K562 (cell line): Measurements from ENCODE around the gene JAKMIP1. TPM values are rescaled to one million over a fixed set of nuclear protein-coding genes. Genes with fewer than 3 reads are reported as not detected.

Experiments used
- ATAC-seq: fragments of 200-7000 bp; cut with Tn5 transposase; 3 replicates; pipeline ENCODE4 v1.9.1; 2020; ENCODE audit warnings: moderate library complexity
- BruUV-seq: library from RNA; stranded (reverse); fragments of 400-500 nt; replicated peaks from 2 replicates; lab custom pipeline; 2021; lab: Mats Ljungman, UMichigan
- CTCF ChIA-PET: fragments of 300-600 bp; formaldehyde crosslinking; extraction: SDS; loops from one replicate; lab custom pipeline; 2021; ENCODE audit warnings: low intra/inter-chr PET ratio; lab: Yijun Ruan, JAX
- POLR2A ChIA-PET: fragments of 300-600, 350-650 bp; sonication (Branson Sonifier 250); formaldehyde crosslinking; extraction: SDS; loops from one replicate; lab custom pipeline; 2021; ENCODE audit warnings: antibody characterized with exemption, inconsistent platforms; lab: Yijun Ruan, JAX
- DNase-seq, 4 experiments: peaks; one replicate each; pipeline versions ENCODE4 v3.0.0 to v3.0.0-alpha.2; 2011 to 2018; ENCODE audit warnings: low spot score in 3 of 4, mixed read lengths in 3 of 4; ENCODE audit errors: extremely low read depth in 1 of 4
- FAIRE-seq: peaks from 2 replicates; lab custom pipeline; 2011; peaks lifted over from hg19 to GRCh38; lab: Jason Lieb, UNC
- H2AFZ ChIP-seq: 2 replicates; pipeline ENCODE4 v1.6.0; 2011; ENCODE audit warnings: low read depth, low read length, control low read depth, inconsistent platforms
- H3K27ac ChIP-seq: fragments of 200-600 bp; 3 replicates; pipeline ENCODE4 v1.8.0; 2011; ENCODE audit warnings: low read depth, mild to moderate bottlenecking, control low read depth, inconsistent platforms, low read length, moderate library complexity, mixed read lengths; ENCODE audit errors: extremely low read depth
- H3K27me3 ChIP-seq, 2 experiments: fragments of 300-600 bp in 1 of 2; 2 replicates in 1 of 2; 3 replicates in 1 of 2; pipeline versions ENCODE4 v1.6.0 to v1.8.0; 2011; ENCODE audit warnings: inconsistent platforms in 2 of 2, low read length in 2 of 2, mild to moderate bottlenecking in 1 of 2, mixed read lengths in 1 of 2, moderate library complexity in 1 of 2; ENCODE audit not compliant: control insufficient read depth in 2 of 2, insufficient read depth in 2 of 2
- H3K36me3 ChIP-seq: fragments of 300-600 bp; 3 replicates; pipeline ENCODE4 v1.8.0; 2011; ENCODE audit warnings: mild to moderate bottlenecking, low read length, inconsistent platforms; ENCODE audit not compliant: control insufficient read depth, insufficient read depth
- H3K4me1 ChIP-seq, 2 experiments: fragments of 200-600 bp in 1 of 2; replicated peaks in 1 of 2; 2 replicates in 1 of 2; 3 replicates in 1 of 2; pipeline versions ENCODE4 v1.5.1 to v1.8.0; 2011; ENCODE audit warnings: inconsistent platforms in 2 of 2, low read length in 2 of 2, mild to moderate bottlenecking in 1 of 2, mixed read lengths in 1 of 2, moderate library complexity in 1 of 2; ENCODE audit not compliant: control insufficient read depth in 2 of 2, insufficient read depth in 2 of 2
- H3K4me2 ChIP-seq: 2 replicates; pipeline ENCODE4 v1.6.1; 2011; ENCODE audit warnings: low read length, control low read depth, inconsistent platforms, mixed read lengths; ENCODE audit not compliant: insufficient read depth
- H3K4me3 ChIP-seq: fragments of 200-600 bp; sonication (generic), shearing (Covaris generic); 2 replicates; pipeline ENCODE4 v1.5.1; 2016; ENCODE audit warnings: control low read depth, inconsistent platforms
- H3K79me2 ChIP-seq: fragments of 200-600 bp; 3 replicates; pipeline ENCODE4 v1.8.0; 2011; ENCODE audit warnings: low read length, inconsistent platforms; ENCODE audit not compliant: control insufficient read depth, insufficient read depth
- H3K9ac ChIP-seq, 2 experiments: 2 replicates each; pipeline versions ENCODE4 v1.6.0 to v1.6.1; 2011; ENCODE audit warnings: low read depth in 2 of 2, low read length in 2 of 2, control low read depth in 1 of 2, inconsistent platforms in 1 of 2, mild to moderate bottlenecking in 1 of 2, mixed read lengths in 1 of 2; ENCODE audit not compliant: insufficient read depth in 1 of 2
- H3K9me1 ChIP-seq: one replicate; pipeline ENCODE4 v1.6.0; 2011; ENCODE audit warnings: inconsistent platforms, mild to moderate bottlenecking, low read length, moderate library complexity; ENCODE audit not compliant: control insufficient read depth, insufficient read depth
- H3K9me3 ChIP-seq: replicated peaks from 2 replicates; pipeline ENCODE4 v1.5.1; 2011; ENCODE audit warnings: low read depth, low read length, inconsistent platforms; ENCODE audit not compliant: control insufficient read depth, insufficient read depth
- H4K20me1 ChIP-seq: replicated peaks from 2 replicates; pipeline ENCODE4 v1.6.1; 2011; ENCODE audit warnings: low read length, inconsistent platforms, mixed read lengths; ENCODE audit not compliant: control insufficient read depth, insufficient read depth
- CAMTA2 ChIP-seq: fragments of 250-450 bp; sonication (Bioruptor Pico); conservative IDR thresholded peaks from 2 replicates; pipeline ENCODE4 v1.5.1; 2022
- COPS2 ChIP-seq: fragments of 450-650 bp; conservative IDR thresholded peaks from 2 replicates; pipeline ENCODE4 v1.6.1; 2016; ENCODE audit warnings: mild to moderate bottlenecking, moderate library complexity
- JUN ChIP-seq, 2 experiments: sonication (generic) in 1 of 2; formaldehyde crosslinking in 1 of 2; IDR thresholded peaks; 2 replicates each; pipeline versions ENCODE4 v1.6.1 to v1.8.0; 2012 to 2022; ENCODE audit warnings: borderline replicate concordance in 2 of 2, mild to moderate bottlenecking in 2 of 2, improper control_type of control experiment in 1 of 2, low read depth in 1 of 2, low read length in 1 of 2, missing genetic modification reagents in 1 of 2
- KAT7 ChIP-seq: sonication (generic); formaldehyde crosslinking; IDR thresholded peaks from 2 replicates; pipeline ENCODE4 v1.8.0; 2022; ENCODE audit warnings: missing genetic modification reagents, mild to moderate bottlenecking, borderline replicate concordance
- OTX1 ChIP-seq: fragments of 450-650 bp; formaldehyde crosslinking; IDR thresholded peaks from 2 replicates; pipeline ENCODE4 v1.4.0; 2022; ENCODE audit warnings: mild to moderate bottlenecking
- POLR2AphosphoS2 ChIP-seq: IDR thresholded peaks from 2 replicates; pipeline ENCODE4 v1.6.1; 2012; ENCODE audit warnings: low read length, improper control_type of control experiment
- ZNF224 ChIP-seq: sonication (generic); formaldehyde crosslinking; IDR thresholded peaks from 2 replicates; pipeline ENCODE4 v1.8.0; 2022; ENCODE audit warnings: mild to moderate bottlenecking, missing genetic modification reagents
- ZNF764 ChIP-seq: fragments of 250-450 bp; sonication (Bioruptor Pico); IDR thresholded peaks from 2 replicates; pipeline ENCODE4 v1.4.0; 2020; ENCODE audit warnings: low read depth, mild to moderate bottlenecking, moderate library complexity
- WGBS: fragments of 100-300 bp; shearing (Covaris generic); methylation state at CpG from one replicate; pipeline ENCODE4 v1.1.6; 2016; ENCODE audit warnings: low coverage, mixed read lengths; ENCODE audit not compliant: insufficient coverage; ENCODE audit errors: missing lambda C conversion rate; 5-methylcytosine and 5-hydroxymethylcytosine counted together
- in situ Hi-C: fragments of 300-500 bp; cut with MboI; formaldehyde crosslinking; loops from 4 replicates; pipeline ENCODE4 v1.15.0; 2018; ENCODE audit warnings: inconsistent platforms, mixed read lengths
- intact Hi-C: fragments of 100-400 bp; cut with micrococcal nuclease; formaldehyde crosslinking; loops from 2 replicates; pipeline ENCODE4 v1.14.2; 2022
- polyA plus RNA-seq, 8 experiments: library from polyadenylated mRNA; depleted of rRNA in 4 of 8; stranded (reverse) in 5 of 8; unstranded in 3 of 8; fragments of >200 nt; fragmentation: Nextera tagmentation in 2 of 8; fragmentation: Illumina TruSeq in 1 of 8; extraction: Ambion mirVana in 2 of 8; extraction: Trizol in 1 of 8; gene quantifications; 2 replicates each; pipeline versions ENCODE4 v1.2.1 to v1.2.3, GENCODE V29; 2011 to 2014; ENCODE audit warnings: inconsistent platforms in 1 of 8, missing spikeins in 1 of 8
- total RNA-seq, 7 experiments: library from RNA; depleted of rRNA in 6 of 7; stranded (reverse); fragments of >200 nt in 6 of 7; fragmentation: Illumina TruSeq in 2 of 7; extraction: Trizol in 2 of 7; gene quantifications; 2 replicates each; pipeline versions ENCODE4 v1.2.1 to v1.2.3, GENCODE V29; 2011 to 2021; ENCODE audit warnings: low replicate concordance in 1 of 7
- TF ChIP-seq, protein P1 (sequence below): fragments of 250-450 bp; sonication (Bioruptor Pico); IDR thresholded peaks from 2 replicates; pipeline ENCODE4 v1.4.0; 2020
- TF ChIP-seq, protein P2 (sequence below): fragments of 250-450 bp; sonication (Bioruptor Pico); IDR thresholded peaks from 2 replicates; pipeline ENCODE4 v1.8.0; 2022; ENCODE audit warnings: moderate library complexity, mild to moderate bottlenecking, inconsistent platforms

Gene JAKMIP1
- total and polyA plus RNA-seq, 9 of the 15 experiments (the other 6 are each of a cell fraction or from before 2014, with no cell fraction given), result not detected

DNA sequence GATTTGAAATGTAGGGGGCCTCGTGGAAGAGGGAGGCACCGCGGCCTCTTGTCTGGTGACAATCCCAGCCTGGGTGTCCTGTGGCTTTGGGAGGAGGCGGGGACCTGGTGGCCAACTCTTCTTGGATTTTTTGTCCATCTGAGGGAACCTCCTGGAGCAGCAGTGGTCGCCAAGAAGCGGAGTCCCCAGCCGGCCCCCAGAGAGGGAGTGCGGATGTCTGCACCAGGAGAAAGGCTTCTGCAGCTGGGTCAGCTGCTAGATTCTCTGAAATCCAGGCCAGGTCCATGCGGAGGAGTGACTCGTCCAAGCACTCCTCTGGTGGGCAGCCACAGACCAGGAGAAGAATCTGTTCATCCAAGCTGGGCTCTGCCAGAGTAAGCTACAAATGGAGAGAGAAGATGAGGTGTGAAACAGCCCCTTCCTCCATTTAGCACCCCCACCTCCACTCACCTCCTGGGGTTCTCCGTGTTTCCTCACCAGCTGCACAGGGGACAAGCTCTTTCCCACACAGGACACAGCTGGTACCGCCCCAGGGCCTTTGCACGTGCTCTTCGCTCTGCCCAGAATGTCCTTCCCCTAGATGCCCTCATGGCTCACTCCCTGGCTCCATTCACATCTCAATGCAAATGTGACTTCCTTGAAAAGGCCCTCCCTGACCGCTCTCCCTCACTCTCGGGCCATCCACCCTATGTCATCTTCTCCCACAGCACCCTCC, 209.7 kb downstream of the JAKMIP1 start:
- intact Hi-C loops (no loop called here), in situ Hi-C loops (no loop called here)
- no peak overlapping the region for H3K4me2 ChIP-seq
- FAIRE-seq (no peak), DNase-seq (no peak), ATAC-seq (no peak)
- H2AFZ ChIP-seq, result no peak overlapping the region
- POLR2A ChIA-PET, result interaction anchor here (0.6 kb wide), 2 partner anchors 19 to 406 kb away, joined by 3 to 5 read pairs; no protein-coding TSS in a partner anchor
- H3K79me2 ChIP-seq, result no peaks in the 10 kb centered on the region
- H3K9ac ChIP-seq, result no peak overlapping the region
- no peaks in the 10 kb centered on the region for H3K36me3 ChIP-seq
- peaks cover 0 to 10% of the 10 kb centered on the region in 2 experiments; a peak in 1 of 5 replicates for H3K27me3 ChIP-seq
- no TSS peak for BruUV-seq
- no peaks in the 10 kb centered on the region for H3K9me3 ChIP-seq
- no peaks in the 10 kb centered on the region for H3K4me1 ChIP-seq
- CTCF ChIA-PET, result no interaction called here
- 1% methylated on average over 16 of the region's 16 CpGs for WGBS
- H4K20me1 ChIP-seq, result no peaks in the 10 kb centered on the region
- H3K4me3 ChIP-seq, result no peak overlapping the region
- H3K9me1 ChIP-seq, result no peaks in the 10 kb centered on the region
- TF ChIP-seq ZNF764 (CRISPR knock-in tag), result no peak
- TF ChIP-seq CAMTA2, result no peak
- TF ChIP-seq, protein P1, sequence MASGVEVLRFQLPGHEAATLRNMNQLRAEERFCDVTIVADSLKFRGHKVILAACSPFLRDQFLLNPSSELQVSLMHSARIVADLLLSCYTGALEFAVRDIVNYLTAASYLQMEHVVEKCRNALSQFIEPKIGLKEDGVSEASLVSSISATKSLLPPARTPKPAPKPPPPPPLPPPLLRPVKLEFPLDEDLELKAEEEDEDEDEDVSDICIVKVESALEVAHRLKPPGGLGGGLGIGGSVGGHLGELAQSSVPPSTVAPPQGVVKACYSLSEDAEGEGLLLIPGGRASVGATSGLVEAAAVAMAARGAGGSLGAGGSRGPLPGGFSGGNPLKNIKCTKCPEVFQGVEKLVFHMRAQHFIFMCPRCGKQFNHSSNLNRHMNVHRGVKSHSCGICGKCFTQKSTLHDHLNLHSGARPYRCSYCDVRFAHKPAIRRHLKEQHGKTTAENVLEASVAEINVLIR (CRISPR knock-in tag), result no peak
- no peak for TF ChIP-seq COPS2
- TF ChIP-seq KAT7 (CRISPR knock-in tag), result no peak
- TF ChIP-seq, protein P2, sequence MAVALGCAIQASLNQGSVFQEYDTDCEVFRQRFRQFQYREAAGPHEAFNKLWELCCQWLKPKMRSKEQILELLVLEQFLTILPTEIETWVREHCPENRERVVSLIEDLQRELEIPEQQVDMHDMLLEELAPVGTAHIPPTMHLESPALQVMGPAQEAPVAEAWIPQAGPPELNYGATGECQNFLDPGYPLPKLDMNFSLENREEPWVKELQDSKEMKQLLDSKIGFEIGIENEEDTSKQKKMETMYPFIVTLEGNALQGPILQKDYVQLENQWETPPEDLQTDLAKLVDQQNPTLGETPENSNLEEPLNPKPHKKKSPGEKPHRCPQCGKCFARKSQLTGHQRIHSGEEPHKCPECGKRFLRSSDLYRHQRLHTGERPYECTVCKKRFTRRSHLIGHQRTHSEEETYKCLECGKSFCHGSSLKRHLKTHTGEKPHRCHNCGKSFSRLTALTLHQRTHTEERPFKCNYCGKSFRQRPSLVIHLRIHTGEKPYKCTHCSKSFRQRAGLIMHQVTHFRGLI, result no peak
- TF ChIP-seq JUN (IDR thresholded peaks at IDR 0.05; ENCODE audit: borderline replicate concordance, low read depth, low read length), result no peak
- no peak for TF ChIP-seq JUN (CRISPR knock-in tag; IDR thresholded peaks at IDR 0.05; ENCODE audit: borderline replicate concordance)
- TF ChIP-seq ZNF224 (CRISPR knock-in tag), result no peak
- TF ChIP-seq POLR2AphosphoS2, result no peak
- no peak for TF ChIP-seq OTX1
- TF ChIP-seq, all 486 proteins: peak for 0
- no peak overlapping the region for H3K27ac ChIP-seq
